Hepatocyte (in vitro differentiated cells): ENCODE data around the gene ZNF227.

Experiments used
- CTCF ChIP-seq: fragments of 200-600 bp; sonication (generic); IDR thresholded peaks from 2 replicates; pipeline ENCODE4 v1.5.1; 2016; ENCODE audit warnings: antibody characterized with exemption, mild to moderate bottlenecking; ENCODE audit not compliant: poor library complexity
- EZH2phosphoT487 ChIP-seq: fragments of 200-600 bp; sonication (generic); IDR thresholded peaks from one replicate; pipeline ENCODE4 v1.6.1; 2018; ENCODE audit warnings: antibody characterized with exemption, mild to moderate bottlenecking, low read depth, moderate library complexity; ENCODE audit not compliant: unreplicated experiment, severe bottlenecking

GRCh38 chr19:44196772-44197171 is 15.6 kb upstream of the ZNF227 start:
- no peak for TF ChIP-seq CTCF
- no peak for TF ChIP-seq EZH2phosphoT487
